ENCODE measurements around the gene ZNF280A. TPM values are rescaled to one million over a fixed set of nuclear protein-coding genes. Genes with fewer than 3 reads are reported as not detected.

Gene ZNF280A, protein sequence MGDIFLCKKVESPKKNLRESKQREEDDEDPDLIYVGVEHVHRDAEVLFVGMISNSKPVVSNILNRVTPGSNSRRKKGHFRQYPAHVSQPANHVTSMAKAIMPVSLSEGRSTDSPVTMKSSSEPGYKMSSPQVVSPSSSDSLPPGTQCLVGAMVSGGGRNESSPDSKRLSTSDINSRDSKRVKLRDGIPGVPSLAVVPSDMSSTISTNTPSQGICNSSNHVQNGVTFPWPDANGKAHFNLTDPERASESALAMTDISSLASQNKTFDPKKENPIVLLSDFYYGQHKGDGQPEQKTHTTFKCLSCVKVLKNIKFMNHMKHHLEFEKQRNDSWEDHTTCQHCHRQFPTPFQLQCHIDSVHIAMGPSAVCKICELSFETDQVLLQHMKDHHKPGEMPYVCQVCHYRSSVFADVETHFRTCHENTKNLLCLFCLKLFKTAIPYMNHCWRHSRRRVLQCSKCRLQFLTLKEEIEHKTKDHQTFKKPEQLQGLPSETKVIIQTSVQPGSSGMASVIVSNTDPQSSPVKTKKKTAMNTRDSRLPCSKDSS
- total RNA-seq, result not detected

- no peak for ATAC-seq
Observed at GRCh38 chr22:22520020-22520656, at the start of gene ZNF280A. TSS of gene ZNF280A (minus strand) at chr22:22520270. CDS start at chr22:22515630, 4,640 bp downstream.

DNA sequence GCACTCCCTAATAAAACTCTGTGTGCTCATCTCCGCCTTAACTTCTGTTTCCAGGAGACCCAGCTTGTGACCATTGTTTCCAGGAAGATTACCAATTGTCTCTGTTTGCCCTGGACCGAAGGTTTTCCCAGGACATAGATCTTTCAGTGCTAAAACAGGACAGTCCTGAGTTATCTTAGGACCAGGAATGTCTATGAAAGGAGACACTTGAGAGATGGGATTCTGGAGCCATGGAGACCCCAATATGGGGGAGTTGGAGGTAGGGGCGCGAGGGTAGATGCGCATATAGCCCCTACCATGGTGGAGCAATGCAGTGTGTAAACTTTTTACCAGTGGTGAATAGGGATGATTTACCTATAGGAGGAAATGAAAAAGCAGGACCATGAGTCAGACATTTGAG lies 49.1 kb upstream of the ZNF280A start:
- ATAC-seq, result no peak

- ATAC-seq, result no peak
Observed at GRCh38 chr22:22565981-22566380, 45.9 kb upstream of the ZNF280A start.

DNA sequence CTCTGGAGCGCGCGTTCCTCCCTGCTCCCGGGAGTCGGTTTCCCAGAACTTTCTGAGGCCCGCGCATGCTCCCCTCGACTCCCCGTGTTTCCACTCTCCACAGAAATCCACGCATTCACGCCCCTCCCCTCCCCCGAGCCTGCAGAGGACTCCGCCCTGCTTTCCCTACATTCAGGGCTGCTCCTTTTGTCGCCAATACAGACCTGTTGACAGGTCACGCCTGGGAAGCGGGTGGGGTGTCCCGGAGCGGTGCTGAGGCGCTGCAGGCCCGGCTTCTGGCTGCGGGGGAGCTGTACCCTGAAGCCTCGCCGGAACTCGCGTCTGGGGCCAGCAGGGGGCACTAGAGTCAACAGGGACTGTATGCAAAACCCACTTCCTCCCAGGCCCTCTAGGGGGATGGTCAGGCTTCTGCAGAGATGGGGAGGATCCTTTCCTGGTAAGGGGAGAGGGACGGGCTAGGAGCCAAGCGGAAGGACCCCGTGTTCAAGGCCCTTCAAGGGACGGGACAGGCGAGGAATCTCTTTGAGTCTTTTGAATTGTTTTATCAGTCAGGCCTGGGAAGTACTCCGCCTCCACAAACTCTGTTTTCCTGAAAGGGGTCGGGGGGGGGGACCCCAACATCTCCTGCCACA lies 39.0 kb upstream of the ZNF280A start, which contains the start of gene PRAME:
Gene PRAME (minus strand): TSS at position 294 of the 632 bp plus-strand sequence. CDS start 2,433 bp downstream, outside the sequence.
- ATAC-seq, result peak; percentile 67

DNA sequence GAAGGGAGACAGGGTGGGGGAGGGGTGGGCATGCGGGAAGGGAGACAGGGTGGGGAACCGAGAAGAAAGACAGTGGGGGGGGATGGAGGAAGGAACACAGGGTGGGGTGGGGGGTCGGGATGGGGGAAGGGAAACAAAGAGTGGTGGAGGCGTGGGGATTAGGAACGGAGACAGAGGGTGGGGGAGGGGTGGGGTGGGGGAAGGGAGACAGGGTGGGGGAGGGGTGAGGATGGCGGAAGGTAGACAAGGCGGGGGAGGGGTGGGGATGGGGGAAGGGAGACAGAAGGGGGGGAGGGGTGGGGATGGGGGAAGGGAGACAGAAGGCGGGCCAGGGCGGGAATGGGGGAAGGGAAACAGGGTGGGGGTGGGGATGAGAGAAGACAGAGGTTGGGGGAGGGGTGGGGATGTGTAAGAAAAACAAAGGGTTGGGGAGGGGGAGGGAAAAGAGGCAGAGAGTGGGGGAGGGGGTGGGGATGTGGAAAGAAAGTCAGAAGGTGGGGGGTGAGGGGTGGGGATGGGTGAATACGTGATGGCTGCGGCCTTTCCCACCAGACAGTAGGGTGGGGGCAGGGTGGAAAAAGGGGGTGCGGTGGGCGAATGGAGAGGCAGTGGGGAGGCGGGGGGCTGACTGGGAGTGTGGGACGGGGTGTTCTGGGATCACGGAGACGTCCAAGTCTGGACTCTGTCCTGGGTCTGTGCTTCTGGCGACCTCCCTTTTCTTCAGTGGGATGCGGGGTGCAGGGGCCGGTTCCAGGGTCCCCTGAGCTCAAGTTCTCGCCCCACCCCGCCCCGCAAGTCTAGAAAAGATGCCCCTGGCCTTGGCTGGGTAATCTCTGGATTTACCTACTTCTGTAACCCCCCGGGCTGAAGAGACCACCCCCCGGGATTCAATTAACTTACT lies 38.3 kb upstream of the ZNF280A start:
- no peak for ATAC-seq

DNA sequence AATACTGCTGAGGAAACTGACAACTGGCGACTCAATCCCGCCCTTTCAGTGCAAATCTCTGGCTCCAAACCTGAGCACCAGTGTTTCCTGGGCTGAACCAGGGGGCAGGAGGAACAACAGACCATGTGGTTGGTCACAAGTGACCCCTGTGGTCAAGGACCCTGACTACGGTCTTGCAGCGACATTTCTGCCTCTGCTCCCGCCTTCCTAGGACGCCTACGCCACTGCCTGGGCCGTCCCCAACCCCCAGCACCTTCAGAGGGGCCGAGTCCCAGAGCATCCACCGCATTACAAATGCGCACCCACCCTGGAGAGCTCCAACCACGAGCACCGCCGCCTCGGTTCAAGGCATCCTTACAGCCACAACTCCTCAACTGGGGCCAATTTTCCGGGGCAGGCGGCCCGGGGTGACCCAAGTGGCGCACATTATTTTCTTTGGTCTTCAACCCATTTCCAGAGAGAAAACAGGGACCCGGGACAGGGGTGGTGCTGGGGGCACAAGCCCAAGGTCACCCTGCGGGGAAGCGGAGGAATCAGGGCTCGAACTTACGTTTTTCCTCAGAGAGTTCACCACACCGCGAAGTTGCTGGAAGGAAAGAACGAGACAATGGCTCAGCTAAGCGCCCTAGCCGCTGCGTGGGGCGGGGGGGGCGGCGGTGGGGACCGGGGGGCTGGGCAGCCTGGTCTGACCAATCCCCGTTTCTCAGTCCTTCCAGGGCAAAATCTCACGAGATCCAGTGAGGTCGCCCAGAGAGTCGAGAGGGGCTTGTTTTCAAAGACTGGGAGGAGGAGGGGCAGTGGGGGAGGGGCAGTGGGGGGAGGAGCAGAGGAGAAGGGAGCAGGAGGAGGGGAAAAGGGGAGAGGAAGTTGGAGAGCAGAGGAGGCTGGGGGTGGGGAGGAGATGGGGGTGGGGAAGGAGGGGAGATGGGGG lies 37.2 kb upstream of the ZNF280A start:
- no peak for ATAC-seq

- ATAC-seq, result no peak
Observed at GRCh38 chr22:22556578-22556977, 36.5 kb upstream of the ZNF280A start.

GRCh38 chr22:22555596-22555995 lies 35.5 kb upstream of the ZNF280A start:
- no peak for ATAC-seq

DNA sequence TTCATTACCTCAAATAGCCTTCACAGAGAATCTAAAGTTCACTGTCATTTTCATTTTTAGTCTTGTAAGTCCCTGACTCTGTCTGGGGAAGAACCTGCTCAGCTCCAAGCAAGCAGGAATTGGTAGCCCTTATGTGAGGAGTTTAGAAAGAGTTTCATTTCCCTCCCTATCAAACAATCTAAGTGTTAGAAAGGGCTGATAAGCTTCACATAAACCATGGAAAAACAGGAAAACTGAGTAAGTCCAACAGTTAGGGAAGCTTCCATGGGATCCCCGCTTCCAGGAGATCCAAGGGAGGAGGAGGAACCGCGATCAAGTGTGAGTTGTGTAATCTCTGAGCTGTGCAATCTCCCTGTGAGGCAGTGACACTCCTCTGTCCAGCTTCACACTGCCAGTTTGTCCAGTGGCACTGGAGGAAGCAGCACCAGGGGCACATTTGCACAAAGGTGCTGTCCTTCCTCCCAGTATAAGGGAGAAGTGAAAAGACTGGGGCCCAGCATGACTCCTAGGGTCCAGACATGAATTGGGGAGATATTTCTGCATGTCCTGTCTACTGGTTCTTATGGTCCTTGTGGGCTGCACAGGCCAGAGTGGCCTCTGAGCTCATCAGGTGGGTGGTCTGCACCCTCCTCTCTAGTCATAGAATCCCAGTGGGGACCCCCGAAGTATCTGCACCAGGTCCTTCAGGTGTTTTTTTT lies 34.7 kb upstream of the ZNF280A start:
- ATAC-seq, result no peak

DNA sequence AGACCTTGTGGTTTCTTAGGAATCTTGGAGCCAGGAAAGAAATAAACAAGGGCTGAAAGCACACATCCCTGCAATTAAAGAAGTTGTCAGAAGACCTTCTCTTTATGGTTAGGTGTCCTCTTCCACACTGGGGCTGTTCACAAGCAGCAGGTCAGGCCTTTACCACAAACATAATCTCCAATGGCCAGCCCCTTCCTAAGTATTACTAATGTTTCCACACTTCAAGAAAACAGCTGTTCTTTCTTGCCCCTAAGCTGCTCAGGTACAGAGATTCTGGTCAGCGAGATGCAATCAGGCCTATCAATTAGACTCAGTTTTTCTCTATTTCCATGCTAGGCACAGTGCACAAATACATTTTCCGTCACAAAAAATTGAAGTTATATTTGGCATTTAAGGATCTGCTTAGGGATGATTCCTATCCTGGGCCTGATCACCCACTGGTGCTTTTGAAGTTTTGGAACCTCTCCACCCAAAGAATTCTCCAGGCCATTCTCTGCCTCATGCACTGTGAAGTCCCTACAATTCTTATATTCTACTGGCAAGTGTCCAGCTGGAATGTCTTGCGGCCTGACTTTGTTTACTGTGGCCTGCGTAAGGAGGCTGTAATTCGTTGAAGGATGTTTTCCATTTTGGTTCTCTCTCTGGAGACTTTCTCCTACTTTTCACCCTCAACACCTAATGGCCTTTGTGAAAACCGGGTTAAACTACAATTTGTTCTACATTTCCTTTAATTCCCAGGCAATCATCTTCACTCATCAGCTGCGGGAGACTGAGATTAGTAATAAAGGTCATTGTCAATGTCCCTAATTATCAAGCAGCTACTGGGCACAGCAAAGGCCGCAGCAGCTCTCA lies 33.9 kb upstream of the ZNF280A start:
- no peak for ATAC-seq

DNA sequence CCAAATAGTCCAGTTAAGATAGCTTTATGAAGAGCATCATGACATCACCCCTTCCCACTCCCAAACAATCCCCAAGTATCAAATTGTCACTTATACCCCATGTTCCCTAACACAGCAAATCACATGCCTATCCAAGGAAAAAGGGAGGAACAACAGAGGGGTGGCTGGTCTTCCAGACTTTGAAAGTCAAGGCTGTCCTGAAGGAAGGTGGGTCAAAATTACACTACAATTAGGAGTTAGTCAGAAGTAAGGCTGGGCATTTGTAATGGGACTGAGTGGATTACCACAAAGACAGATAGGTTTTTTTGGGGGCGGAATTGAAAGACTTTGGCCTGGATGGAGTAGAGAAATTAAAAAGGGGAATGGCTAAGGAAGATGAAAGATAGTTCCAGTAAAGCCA lies 33.1 kb upstream of the ZNF280A start:
- ATAC-seq, result no peak

DNA sequence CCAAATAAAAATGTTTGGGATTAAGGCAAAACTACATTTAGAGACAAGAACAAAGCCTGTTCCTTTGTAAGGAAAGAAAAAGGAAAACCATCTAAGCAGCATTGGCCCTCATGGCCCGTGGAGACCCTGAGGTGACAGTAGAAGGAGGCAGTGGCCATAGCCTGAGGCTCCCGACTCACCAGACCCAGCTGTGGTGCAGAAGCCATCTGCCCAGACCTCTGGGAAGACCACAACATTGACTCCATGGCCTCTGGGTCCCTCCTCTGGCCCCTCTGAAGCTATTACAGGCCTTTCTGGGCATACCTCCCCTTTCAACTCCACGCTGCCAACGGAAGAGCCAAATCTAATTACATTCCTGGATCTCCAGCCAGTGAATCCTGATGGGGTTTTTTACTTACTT lies 32.6 kb upstream of the ZNF280A start:
- ATAC-seq, result no peak

DNA sequence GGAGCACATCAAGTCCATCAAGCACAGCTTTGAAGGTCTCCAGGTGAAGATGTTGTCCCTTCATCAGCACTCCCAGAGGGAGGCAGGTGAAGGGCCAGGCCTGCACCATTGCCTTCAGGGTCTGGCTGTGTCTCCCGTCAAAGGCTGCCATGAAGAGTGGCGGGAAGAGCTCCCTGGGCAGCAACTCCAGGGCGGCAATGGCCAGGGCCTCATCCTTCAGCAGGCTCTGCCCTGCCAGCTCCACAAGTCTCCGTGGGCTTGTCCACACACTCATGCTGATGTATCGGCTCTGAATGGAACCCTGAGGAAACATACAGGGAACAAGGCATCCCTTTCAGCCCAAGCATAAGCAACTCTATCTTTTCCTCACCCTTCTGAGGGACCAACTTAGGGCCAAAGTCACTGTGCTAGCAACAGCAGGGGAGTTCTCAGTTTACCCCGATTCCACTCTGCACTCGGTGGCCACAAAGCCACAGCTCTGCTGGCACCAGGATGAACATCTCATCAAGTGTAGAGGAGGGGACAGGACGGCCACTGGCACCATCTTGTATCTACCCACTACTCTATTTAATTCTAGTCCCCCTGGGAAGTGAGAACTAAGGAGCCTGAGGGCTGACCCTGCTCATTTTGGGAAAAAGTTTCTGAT lies 30.8 kb upstream of the ZNF280A start:
- ATAC-seq, result no peak

DNA sequence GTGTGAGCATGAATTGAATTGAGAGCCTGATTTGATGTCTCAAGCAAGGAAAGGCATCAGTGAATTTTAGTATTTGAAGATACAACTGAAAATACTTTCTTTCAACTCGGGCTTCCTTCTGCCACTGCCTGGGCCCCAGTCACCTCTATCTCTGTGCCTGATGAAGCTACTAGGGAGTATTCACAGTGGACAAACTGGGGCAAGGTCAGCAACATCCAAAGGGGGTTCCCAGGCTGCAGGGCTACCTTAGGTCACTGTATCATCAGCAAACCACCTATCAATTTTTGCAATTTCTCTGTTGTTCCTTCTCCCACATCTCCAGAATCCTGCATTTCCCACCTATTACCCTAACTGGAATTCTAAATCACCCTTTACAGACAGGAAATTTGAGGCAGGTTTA lies 28.8 kb upstream of the ZNF280A start:
- ATAC-seq, result no peak

DNA sequence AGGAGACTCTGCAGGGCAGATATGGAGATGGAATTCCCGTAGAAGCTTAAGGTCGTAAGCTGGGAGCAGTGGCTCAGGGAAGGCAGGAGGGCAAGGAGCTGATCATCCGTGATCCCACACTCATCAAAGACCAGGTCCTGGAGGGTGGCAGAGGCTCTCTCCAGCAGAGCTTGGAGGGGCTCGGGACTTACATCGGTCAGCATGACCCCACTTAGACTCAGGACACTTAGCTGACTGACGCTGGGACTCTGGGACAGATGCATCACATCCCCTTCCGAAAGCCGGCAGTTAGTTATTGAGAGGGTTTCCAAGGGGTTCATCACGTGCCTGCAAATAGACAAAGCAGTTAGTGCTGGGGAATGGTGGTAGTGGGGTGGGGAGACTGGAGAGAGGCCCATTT lies 28.2 kb upstream of the ZNF280A start:
- no peak for ATAC-seq

- ATAC-seq, result no peak
Observed at GRCh38 chr22:22547692-22548300, 27.7 kb upstream of the ZNF280A start.

DNA sequence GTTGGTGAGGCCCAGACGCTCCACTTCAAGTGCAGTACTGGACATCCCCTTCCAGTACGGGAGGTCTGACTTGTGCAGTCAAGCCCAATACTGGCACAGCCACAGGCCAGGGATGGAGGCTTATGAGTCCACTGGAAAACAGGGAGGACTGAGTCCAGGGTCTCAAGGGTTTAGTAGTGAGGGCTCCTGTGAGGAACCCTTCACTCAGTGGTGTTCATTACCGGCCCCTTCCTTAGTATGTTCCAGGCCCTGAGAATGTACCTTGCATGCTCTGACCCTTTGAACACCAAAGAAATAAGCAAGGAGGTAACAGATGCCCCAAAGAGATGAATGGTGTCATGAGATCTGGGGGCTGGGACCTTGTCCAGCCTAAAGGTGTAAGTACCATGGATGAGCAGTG lies 27.2 kb upstream of the ZNF280A start:
- no peak for ATAC-seq

GRCh38 chr22:22546490-22546889 lies 26.4 kb upstream of the ZNF280A start:
- no peak for ATAC-seq
